Upper lobe of right lung (tissue), 1 donor: ENCODE data around the gene GNA14. TPM values are rescaled to one million over a fixed set of nuclear protein-coding genes. Genes with fewer than 3 reads are reported as not detected.

Experiments
- ATAC-seq: fragments of 200-7000 bp; cut with Tn5 transposase; one replicate; pipeline ENCODE4 v1.9.1; 2020; ENCODE audit warnings: mild to moderate bottlenecking, moderate library complexity
- DNase-seq: peaks from one replicate; pipeline ENCODE4 v3.0.0-alpha.2; 2020
- H3K27ac ChIP-seq: fragments of 200-600 bp; one replicate; pipeline ENCODE4 v1.8.0; 2022
- H3K27me3 ChIP-seq: fragments of 200-600 bp; one replicate; pipeline ENCODE4 v1.8.0; 2022; ENCODE audit warnings: mild to moderate bottlenecking
- H3K36me3 ChIP-seq: fragments of 200-600 bp; one replicate; pipeline ENCODE4 v1.8.0; 2022
- H3K4me1 ChIP-seq: fragments of 200-600 bp; one replicate; pipeline ENCODE4 v1.8.0; 2022
- H3K4me3 ChIP-seq: fragments of 200-600 bp; one replicate; pipeline ENCODE4 v1.8.0; 2022; ENCODE audit warnings: mild to moderate bottlenecking
- H3K9me3 ChIP-seq: fragments of 200-600 bp; one replicate; pipeline ENCODE4 v1.8.0; 2022
- intact Hi-C: fragments of 100-400 bp; cut with DNase I; formaldehyde crosslinking; loops from one replicate; pipeline ENCODE4 v1.11.0; 2022
- total RNA-seq: library from RNA; stranded (reverse); fragmentation: NEBNext Ultra II Directional; extraction: Animal tissue kit (Norgen Biotek cat#: 25700); gene quantifications from one replicate; pipeline ENCODE4 v1.2.1, GENCODE V29; 2021
- TF ChIP-seq, protein P1 (sequence below): fragments of 200-600 bp; IDR thresholded peaks from one replicate; pipeline ENCODE4 v1.8.0; 2022; ENCODE audit warnings: antibody characterized with exemption
- donor health status: DM: no; HTN: yes; CAD: no; lungs with severe emphysema.

GNA14 gene
- total RNA-seq, 1 donor from 2014 or later, result 15.7 TPM

DNA sequence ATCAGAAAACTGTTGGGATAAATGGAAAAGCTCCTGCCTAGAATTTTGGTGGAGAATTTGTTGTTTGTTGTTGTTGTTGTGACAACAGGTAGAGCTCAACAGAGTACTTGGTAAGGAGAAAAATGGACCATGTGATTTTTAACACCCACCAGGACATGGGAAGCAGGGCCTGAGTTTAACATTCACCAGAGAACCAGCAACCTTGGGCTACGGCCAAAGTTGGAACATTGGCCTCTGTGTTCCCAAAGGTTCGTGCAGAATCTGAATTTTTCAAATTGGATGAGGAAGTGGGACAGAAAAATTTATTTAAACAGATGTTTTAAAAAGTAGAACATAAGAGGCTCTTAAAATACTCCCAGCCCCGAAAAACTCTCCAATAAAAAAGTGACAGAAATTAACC lies 127.0 kb downstream of the GNA14 start:
- no peaks in the 10 kb centered on the region for H3K36me3 ChIP-seq
- intact Hi-C loops, result no loop called here
- TF ChIP-seq, protein P1, sequence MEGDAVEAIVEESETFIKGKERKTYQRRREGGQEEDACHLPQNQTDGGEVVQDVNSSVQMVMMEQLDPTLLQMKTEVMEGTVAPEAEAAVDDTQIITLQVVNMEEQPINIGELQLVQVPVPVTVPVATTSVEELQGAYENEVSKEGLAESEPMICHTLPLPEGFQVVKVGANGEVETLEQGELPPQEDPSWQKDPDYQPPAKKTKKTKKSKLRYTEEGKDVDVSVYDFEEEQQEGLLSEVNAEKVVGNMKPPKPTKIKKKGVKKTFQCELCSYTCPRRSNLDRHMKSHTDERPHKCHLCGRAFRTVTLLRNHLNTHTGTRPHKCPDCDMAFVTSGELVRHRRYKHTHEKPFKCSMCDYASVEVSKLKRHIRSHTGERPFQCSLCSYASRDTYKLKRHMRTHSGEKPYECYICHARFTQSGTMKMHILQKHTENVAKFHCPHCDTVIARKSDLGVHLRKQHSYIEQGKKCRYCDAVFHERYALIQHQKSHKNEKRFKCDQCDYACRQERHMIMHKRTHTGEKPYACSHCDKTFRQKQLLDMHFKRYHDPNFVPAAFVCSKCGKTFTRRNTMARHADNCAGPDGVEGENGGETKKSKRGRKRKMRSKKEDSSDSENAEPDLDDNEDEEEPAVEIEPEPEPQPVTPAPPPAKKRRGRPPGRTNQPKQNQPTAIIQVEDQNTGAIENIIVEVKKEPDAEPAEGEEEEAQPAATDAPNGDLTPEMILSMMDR, result no peak
- no peak overlapping the region for H3K27ac ChIP-seq
- no peak overlapping the region for H3K4me3 ChIP-seq
- ATAC-seq, result no peak
- no peaks in the 10 kb centered on the region for H3K27me3 ChIP-seq
- no peaks in the 10 kb centered on the region for H3K4me1 ChIP-seq
- no peaks in the 10 kb centered on the region for H3K9me3 ChIP-seq
- DNase-seq, result no peak

DNA sequence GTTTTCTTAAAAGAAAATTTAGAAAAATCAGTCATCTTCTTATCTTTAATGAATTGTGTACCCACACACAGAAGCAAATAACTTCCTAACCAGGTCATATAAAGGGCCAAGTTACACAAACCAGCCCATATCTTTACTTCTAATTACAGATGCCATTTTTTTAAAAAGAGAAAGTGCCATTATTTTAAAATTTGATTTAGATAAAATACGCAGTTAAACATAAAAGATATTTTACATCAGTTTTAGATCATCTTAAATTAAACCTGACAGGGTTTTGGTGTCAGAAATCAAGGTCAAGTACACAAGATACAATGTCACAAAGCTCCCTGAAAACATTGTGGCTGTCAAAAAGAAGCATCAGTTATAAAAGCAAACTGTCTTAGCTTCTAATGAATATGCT lies 129.4 kb downstream of the GNA14 start:
- intact Hi-C loops, result no loop called here
- Histone ChIP-seq H3K27ac (no peak overlapping the region), H3K9me3 (no peaks in the 10 kb centered on the region), H3K36me3 (no peaks in the 10 kb centered on the region), H3K4me3 (no peak overlapping the region), H3K4me1 (peaks cover 15% of the 10 kb centered on the region), H3K27me3 (no peaks in the 10 kb centered on the region)
- TF ChIP-seq, protein P1, result no peak
- DNase-seq (no peak), ATAC-seq (no peak)

DNA sequence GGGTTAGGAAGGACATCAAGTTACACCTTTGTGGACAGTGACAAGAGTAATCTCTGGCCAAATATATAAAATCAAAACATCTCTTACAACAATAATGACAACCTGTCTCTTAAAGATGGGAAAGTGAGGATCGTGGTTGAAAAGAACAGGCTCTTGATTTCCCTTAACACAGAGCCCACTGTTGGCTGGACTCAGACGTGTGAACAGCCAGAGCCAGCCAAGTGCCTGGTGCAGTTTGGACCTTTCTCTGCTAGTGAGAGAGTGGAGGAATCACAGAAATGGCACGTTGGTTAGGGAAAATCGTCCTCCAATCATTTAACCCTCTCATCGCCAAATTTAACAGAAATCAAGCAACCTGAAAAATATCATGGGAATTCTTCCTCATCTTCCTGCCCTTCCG lies 131.3 kb downstream of the GNA14 start:
- Histone ChIP-seq H3K4me3 (no peak overlapping the region), H3K36me3 (no peaks in the 10 kb centered on the region), H3K4me1 (peaks cover 23% of the 10 kb centered on the region), H3K9me3 (no peaks in the 10 kb centered on the region), H3K27ac (no peak overlapping the region), H3K27me3 (no peaks in the 10 kb centered on the region)
- intact Hi-C loops, result no loop called here
- no peak for DNase-seq
- ATAC-seq, result no peak
- TF ChIP-seq, protein P1, result no peak

DNA sequence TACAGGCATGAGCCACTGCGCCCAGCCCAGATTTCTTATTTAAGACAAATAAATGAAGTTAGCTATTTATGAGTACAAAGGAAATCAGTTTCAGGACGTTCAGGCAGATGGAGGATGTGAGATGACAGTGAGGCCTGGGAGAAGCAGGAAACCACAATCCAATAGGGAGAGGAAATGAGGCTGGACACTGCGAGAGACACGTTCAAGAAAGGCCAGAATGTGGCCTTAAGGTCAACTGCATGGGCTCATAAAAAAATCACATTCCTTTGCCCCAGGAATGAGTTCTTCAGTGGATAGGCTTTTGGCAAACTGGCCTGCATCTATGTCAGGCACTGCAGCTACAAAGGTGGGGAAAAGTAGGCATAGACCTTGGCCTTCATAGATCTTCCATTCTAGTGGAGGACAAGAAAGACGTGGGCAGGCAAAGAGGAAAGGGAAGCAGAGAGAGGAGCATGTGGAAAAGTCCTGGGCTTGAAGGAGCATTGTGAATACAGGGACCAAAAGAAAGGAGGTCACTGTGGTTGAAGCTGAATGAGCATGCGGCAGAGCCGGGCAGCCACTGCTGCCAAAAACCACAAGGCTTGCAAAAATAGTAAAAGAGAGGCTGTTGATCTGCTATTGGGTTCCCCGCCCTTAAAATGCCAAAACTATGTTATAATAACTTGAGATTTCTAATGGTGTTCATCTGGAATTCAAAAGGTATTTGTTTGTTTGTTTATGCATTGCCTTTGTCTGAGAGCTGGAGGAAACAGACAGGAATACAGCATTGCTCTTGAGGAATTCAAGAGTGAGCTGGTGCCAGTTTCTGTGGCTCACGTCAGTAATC lies 133.0 kb downstream of the GNA14 start:
- no peak for DNase-seq
- Histone ChIP-seq H3K4me3 (no peak overlapping the region), H3K9me3 (no peaks in the 10 kb centered on the region), H3K27me3 (no peaks in the 10 kb centered on the region), H3K36me3 (no peaks in the 10 kb centered on the region), H3K4me1 (peaks cover 23% of the 10 kb centered on the region), H3K27ac (peak overlapping the region; percentile 3)
- intact Hi-C loops, result no loop called here
- ATAC-seq, result peak; percentile 66
- TF ChIP-seq, protein P1, result no peak

DNA sequence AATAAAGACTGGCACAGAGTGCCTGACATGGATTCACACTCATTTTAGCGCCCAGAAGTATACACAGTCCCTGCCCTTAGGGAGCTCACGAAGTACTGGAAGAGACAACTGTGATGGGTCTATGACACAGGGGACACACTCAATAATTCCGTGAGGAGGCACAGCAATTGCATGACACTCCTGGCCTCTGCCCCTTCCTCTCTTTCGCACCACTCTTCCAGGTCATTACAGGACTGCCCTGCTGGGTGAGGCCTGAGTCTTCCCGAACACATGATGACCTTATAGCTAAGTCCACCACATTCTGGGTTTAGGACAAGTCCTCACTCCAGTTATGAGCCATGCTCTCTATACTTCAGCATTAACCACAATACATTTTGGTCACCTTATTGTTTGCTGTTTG lies 134.7 kb downstream of the GNA14 start:
- Histone ChIP-seq H3K9me3 (no peaks in the 10 kb centered on the region), H3K27ac (no peak overlapping the region), H3K36me3 (no peaks in the 10 kb centered on the region), H3K27me3 (no peaks in the 10 kb centered on the region), H3K4me3 (no peak overlapping the region), H3K4me1 (peaks cover 23% of the 10 kb centered on the region)
- no peak for ATAC-seq
- TF ChIP-seq, protein P1, result no peak
- intact Hi-C loops, result no loop called here
- DNase-seq, result no peak

DNA sequence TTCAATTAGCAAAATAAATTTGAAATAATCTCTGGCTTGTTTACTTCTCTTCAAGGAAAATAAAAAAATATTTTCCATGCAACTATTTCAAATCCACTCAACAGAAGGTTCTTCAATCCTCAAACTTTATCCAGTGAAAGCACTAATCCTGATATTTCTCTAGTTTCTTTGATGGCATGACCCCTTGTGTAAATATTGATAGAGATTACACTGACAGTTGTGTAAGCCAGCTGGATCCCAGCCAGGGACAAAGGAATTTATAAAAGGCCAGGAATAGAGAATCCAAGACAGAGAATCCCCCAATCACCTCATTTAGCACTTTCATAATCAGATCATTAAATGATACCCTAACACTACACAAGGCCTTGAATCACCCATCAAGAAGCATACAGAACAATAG lies 135.2 kb downstream of the GNA14 start:
- DNase-seq (no peak), ATAC-seq (no peak)
- H3K36me3 ChIP-seq, result no peaks in the 10 kb centered on the region
- TF ChIP-seq, protein P1, result no peak
- H3K27ac ChIP-seq, result no peak overlapping the region
- H3K4me1 ChIP-seq, result peaks cover 24% of the 10 kb centered on the region
- H3K27me3 ChIP-seq, result no peaks in the 10 kb centered on the region
- intact Hi-C loops, result no loop called here
- no peak overlapping the region for H3K4me3 ChIP-seq
- H3K9me3 ChIP-seq, result no peaks in the 10 kb centered on the region
